Astrocyte (in vitro differentiated cells and primary cell): ENCODE results near the gene CCR2.

Experiments
- CTCF ChIP-seq: IDR thresholded peaks from 2 replicates; pipeline ENCODE4 v1.5.1; 2011; ENCODE audit warnings: low read depth, mild to moderate bottlenecking, inconsistent platforms, low read length, moderate library complexity; ENCODE audit not compliant: insufficient read depth
- EZH2 ChIP-seq: IDR thresholded peaks from 2 replicates; pipeline ENCODE4 v1.6.1; 2012; ENCODE audit warnings: mild to moderate bottlenecking, low read length, inconsistent platforms; ENCODE audit not compliant: insufficient read depth

- TF ChIP-seq CTCF (no peak), EZH2 (no peak)
Observed at GRCh38 chr3:46324036-46324435, 29.9 kb upstream of the CCR2 start.
